GM21515 (cell line): ENCODE measurements around the gene CYB5D1.
"Not testable (repeated sequence)": the region's sequence is repeated elsewhere in the genome, so short reads cannot be mapped to it uniquely, and the experiment has no call there.

Experiments
- ATAC-seq: cut with Tn5 transposase; IDR thresholded peaks from one replicate; pipeline ENCODE4 v1.9.1; 2021; ENCODE audit not compliant: unreplicated experiment

Gene CYB5D1, protein sequence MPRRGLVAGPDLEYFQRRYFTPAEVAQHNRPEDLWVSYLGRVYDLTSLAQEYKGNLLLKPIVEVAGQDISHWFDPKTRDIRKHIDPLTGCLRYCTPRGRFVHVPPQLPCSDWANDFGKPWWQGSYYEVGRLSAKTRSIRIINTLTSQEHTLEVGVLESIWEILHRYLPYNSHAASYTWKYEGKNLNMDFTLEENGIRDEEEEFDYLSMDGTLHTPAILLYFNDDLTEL

DNA sequence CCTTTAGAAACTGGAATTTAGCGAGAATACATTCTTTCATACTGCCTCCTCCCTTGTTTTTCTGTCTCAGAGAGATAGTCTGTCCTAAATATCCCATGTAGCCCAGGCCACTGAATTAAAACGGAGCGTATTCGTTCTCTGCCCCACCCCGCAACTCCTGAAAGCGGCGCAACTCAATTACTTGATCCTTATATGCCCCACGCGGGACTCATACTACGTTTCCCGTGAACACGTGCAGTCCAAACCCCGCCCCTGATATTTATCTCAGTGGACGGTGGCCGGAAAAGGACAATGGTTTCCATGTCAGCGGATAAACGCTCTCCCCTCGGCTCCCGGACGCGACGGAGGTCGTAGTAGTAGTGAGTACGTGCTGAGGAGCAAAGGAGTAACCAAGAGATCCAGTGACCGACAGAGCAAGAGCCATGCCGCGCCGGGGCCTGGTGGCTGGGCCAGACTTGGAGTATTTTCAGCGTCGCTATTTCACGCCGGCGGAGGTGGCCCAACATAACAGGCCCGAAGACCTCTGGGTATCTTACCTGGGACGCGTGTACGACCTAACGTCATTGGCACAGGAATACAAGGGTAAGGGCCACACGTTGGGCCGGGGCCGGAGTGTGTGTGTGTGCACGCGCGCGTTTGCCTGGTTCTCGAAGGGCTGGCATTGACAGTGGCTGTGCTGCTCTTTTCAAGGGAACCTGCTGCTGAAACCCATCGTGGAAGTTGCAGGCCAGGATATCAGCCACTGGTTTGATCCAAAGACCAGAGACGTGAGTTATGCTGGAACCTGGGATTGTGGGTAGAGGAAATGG lies at the start of gene CYB5D1:
Gene CYB5D1 (plus strand): TSS at position 291 of the 809 bp plus-strand sequence. CDS start 132 bp downstream, at position 423.
- ATAC-seq, result peak; percentile 37

DNA sequence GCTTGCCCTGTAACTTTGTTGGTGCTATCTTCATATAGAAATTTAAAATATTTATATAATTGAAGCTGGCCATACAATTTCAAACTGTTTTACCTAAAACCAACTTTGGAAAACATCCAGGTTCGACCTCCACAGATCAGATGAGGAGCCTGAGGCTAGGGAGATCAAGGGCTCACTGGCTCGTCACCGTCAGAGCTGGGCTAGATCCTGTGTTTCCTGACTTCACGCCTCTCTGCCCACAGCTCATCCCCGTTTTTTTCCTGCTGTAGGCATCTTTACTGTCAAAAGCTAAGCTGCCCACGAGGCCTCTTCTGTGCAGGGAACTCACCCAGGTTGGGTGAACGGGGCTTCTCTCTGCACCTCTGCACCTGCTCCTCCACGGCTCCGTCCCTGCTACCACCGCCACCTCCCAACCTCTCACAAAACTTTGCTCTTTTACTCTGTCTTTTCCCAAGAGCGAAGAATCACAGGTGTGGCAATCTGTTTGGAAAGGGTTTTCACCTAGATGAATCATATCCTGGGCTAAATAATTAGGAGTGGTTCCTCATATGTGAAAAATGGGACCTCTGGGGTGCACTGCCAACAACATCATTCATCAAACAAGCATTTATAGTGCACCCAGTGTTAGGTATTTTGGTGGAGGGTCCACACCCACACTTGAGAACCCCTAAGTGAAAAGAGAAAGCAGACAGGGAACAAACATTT lies 48.6 kb upstream of the CYB5D1 start:
- no peak for ATAC-seq

DNA sequence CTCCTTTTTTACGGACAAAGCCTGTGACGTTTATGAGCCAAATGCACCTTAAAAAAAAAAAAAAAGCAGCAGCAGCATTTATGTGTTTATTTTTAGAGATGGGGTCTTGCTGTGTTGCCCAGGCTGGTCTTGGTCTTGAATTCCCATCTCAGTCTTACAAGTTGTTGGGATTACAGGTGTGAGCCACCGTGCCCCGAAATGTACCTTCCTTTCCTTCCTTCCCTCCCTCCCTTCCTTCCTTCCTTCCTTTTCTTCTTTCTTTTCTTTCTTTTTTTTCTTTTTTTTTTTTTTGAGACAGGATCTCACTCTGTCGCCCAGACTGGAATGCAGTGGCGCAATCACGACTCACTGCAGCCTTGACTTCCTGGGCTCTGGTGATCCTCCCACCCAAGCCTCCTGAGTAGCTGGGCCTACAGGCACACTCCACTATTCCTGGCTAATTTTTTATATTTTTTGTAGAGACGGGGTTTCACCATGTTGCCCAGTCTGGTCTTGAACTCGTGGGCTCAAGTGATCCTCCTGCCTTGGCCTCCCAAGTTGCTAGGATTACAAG lies 47.9 kb upstream of the CYB5D1 start:
- not testable (repeated sequence) for ATAC-seq

DNA sequence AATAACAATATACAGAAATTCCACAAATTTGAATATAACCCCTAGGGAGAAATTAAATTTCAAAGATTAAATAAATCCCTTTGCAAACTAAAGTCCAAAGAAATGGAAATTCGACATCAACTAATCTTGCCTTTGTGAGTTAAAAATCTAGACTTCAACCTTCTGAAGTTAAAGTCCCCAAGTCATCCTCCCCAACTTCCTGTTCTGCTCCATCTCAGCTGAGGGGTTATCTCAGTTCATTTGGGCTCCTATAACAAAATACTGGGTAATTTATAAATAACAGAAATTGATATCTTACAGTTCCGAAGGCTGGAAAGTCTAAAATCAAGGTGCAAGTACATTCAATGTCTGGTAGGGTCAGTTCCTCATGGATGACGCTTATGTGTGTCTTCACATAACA lies 46.6 kb upstream of the CYB5D1 start:
- no peak for ATAC-seq

DNA sequence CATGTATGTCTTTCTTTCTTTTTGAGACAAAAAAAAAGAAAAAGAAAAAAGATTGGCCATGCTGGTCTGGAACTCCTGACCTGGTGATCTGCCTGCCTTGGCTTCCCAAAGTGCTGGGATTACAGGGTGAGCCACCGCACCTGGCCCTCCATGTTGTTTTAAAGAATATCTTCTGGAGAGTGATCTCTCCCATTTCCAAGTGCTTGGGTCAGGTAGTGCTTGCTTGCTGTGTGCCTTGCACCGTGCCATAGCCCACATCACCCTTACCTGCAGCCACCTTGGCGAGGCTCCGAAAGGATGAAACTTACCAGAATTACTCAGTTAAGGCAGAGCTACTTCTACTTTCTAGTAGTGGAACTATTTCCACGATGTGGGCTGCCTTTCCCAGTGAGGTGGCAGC lies 42.8 kb upstream of the CYB5D1 start:
- ATAC-seq, result no peak

DNA sequence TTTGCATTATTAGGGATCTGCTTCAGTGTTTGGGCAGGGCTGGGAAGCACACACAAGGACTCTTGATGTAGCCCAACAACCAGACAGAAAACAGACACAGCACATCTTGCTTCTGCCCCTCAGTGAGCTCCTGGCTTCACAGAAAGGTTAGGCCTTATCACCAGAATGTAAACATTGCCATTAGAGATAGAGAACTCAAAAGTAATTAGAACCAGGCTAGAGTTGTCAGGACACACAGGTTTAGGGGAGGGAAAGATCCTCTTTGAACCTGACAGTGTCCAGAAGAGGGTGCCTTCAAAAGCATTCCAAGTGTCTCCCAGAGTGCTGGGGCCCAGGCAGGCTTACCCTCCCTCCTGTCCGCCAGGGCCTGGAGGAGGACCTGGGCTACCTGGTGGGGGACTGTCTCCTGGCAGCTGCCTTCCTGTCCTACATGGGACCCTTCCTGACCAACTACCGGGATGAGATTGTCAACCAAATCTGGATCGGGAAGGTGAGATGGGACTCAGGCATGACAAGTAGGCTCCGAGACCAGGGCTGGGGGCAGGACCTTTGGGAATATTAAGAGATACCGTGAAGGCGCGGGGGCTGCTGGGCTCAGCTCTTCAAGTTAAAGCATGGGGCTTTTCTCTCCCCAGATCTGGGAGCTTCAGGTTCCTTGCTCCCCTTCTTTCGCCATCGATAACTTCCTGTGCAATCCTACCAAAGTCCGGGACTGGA lies 40.7 kb upstream of the CYB5D1 start:
- no peak for ATAC-seq

DNA sequence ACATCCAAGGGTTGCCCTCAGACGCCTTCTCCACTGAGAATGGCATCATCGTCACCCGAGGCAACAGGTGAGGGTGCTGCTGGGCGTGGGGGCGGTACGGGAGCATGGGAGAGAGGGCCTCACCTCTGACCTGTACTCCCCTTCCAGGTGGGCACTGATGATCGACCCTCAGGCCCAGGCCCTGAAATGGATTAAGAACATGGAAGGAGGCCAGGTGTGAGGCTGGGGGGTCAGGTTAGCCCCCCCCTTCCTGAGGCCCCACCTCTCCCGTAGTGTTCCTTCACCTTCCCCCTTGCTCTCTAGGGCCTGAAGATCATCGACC lies 40.2 kb upstream of the CYB5D1 start:
- no peak for ATAC-seq

DNA sequence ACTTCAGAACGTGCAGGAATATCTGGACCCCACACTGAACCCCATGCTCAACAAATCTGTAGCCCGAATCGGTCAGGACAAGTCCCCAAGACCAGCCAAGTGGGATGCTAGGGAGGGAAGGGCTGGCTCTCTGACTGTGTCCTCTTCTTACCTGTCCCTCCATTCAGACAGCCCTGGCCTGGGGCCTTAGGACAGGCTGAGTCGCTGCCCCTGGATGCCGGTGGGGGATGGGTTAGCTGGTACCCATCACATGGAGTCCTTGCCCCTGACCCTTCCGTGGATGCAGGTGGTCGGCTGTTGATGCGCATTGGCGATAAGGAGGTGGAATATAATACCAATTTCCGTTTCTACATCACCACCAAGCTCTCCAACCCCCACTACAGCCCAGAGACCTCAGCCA lies 39.8 kb upstream of the CYB5D1 start:
- no peak for ATAC-seq

DNA sequence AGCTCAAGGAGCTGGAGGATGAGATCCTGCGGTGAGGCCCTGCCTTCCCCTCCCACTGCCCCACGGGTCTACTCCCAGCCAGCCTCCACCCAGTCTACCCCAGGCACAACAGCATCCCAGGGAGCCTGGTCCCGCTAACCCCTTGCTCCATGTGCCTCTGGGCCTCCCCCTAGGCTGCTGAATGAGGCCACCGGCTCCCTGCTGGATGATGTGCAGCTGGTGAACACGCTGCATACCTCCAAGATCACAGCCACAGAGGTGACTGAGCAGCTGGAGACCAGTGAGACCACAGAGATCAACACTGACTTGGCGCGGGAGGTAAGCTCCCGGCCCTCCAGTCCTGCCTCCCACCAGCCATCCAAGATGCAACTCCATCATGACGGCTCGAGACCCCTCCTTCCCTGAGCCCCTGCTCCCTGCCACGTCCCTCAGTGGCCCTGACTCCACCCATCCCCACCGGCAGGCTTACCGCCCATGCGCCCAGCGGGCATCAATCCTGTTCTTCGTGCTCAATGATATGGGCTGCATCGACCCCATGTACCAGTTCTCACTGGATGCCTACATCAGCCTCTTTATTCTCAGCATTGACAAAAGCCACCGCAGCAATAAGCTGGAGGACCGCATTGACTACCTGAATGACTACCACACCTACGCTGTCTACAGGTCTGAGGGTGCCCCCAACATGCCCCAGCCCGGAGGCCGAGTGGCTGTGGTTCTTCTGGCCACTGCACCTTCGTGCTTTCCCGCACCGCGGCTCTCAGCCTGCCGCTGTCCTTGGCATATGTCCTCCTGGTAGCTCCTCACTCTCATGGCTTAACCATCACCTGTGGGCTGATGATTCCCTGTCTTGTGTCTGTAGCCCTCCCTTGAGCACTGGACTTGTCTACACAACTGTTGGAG lies 38.8 kb upstream of the CYB5D1 start:
- ATAC-seq, result no peak

DNA sequence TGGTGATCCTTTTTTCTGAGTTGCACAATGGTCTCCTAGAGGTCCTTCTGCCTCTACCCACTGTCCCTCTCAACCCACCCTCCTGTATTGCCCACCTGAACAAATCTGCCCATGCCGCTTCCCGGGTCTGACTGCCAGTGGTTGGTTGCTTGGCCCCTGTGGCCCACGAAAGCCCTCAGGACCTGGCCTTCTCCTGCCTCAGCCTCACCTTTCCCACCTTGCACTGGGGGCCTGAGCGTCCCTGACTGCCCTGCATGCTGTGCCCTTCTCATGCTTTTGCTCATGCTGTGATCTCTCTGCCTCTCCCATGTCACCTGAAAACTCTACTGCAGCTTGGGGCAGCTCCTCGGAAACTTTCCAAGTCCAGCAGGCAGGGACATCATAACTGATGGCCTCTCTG lies 37.6 kb upstream of the CYB5D1 start:
- no peak for ATAC-seq

DNA sequence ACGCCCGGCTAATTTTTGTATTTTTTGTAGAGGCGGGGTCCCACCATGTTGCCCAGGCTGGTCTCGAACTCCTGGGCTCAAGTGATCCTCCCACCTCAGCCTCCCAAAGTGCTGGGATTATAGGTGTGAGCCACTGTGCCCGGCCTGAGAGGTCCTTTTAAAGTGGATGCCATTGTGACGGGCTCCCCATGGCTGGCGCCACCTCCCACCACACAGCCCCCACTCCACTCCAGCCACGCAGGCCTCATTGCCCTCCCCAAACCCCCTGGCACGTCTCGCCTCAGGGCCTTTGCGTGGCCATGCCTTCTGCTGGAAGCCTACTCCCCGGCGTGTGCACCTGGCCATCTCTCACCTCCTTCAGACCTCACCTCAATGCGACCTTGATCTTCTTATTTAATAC lies 35.7 kb upstream of the CYB5D1 start:
- no peak for ATAC-seq

DNA sequence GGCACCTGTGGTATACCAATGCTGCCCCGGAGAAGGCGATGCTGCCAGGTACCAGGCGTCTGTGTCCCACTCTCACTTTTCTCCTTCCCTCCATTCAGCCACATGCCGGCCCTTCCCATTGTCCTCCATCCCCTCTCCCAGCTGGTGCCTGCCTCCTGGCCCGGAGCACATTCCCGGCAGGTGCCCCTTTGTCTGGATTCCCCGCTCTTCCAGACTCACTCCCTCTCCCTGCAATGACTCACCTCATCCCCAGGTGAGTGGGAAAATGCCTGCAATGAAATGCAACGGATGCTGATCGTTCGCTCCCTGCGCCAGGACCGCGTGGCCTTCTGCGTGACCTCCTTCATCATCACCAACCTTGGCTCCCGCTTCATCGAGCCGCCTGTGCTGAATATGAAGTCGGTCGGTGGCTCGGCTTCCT lies 34.2 kb upstream of the CYB5D1 start:
- ATAC-seq, result no peak

DNA sequence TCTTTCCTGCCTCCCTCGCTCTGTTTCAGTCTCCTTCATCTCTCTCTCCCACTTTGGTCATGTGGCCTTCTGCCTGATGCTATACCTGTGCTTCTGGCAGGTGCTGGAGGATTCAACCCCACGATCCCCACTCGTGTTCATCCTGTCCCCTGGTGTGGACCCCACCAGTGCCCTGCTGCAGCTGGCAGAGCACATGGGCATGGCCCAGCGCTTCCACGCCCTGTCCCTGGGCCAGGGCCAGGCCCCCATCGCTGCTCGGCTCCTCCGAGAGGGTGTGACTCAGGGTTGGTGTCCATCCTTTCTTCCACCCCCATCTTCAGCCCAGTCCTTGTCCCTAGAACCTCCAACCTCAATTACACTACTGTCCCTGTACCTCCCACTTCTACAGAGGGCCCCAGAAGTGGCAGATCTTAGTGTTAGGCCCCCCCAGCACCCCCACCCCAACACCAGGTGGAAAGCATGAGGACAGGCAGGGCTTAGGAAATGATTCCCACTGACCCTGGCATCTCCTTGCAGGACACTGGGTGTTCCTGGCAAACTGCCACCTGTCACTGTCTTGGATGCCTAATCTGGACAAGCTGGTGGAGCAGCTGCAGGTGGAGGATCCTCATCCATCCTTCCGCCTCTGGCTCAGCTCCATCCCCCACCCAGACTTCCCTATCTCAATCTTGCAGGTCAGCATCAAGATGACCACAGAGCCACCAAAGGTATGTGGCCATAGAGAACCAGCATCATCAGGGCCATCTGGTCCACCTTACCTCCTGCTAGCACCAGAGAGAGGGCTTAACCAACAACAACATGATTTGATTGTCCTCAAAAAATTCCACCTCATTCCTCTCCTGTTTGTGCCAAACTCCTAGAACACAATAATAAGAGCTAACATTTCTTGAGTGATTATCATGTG lies 33.5 kb upstream of the CYB5D1 start:
- no peak for ATAC-seq

DNA sequence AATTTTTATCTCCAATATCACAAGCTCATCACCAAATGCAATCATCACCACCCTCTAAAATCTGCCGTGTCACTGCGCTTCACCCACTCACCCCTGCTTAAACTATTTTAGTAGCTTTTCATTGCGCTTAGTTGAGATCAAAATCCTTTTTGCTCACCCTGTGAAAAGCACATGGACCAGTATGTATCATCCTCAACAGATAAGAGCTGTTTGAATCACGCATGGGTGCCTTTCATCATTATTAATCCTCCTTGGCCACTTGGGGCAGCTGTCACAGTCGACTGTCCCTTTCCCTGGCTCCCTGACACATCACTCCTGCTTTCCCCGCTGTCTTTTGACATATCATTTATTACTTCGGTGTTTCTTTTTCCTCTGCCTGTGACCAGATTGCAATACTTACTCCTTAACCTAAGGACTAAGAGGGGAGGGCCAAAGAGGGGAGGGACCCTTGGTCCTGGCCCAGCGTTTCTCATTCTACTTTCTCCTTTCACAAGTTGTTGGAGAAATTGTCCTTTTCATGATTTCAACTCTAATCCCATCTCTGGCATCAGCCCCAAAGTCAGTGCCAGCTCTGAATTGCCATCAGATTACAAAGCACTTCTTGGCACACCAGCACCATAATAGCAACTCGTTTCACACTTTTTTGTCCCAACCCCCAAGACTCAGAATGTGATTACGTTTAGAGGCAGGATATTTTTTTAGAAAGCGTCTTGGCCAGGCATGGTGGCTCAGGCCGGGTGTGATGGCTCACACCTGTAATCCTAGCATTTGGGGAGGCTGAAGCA lies 32.4 kb upstream of the CYB5D1 start:
- no peak for ATAC-seq

DNA sequence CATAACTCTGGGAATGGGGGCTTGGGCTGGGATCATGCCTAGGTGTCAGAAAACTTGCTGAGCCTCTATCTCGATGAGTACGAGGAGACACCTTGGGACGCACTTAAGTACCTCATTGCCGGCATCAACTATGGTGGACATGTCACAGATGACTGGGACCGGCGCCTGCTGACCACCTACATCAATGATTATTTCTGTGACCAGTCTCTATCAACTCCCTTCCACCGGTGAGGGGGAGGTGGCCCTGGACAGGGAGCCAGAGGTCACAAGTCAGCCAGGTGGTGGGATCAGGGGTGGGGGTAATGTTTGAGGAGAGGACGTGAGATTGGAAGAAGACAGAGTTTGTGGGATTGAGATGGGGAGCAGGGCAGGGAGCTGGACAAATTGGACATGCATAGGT lies 27.2 kb upstream of the CYB5D1 start:
- no peak for ATAC-seq

DNA sequence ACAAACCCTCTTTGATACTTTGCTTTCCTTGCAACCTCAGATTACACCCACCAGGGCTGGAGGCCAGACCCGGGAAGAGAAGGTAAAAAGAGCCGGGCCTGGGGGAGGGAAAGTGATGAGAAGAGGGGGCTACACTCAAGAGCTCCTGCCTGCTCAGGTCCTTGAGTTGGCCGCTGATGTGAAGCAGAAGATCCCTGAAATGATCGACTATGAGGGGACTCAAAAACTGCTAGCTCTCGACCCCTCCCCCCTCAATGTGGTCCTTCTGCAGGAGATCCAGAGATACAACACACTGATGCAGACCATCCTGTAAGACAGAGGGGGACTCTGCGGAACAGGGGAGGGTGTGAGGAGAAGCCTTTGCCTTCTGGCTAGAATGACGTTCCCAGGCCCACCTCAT lies 26.6 kb upstream of the CYB5D1 start:
- ATAC-seq, result no peak

DNA sequence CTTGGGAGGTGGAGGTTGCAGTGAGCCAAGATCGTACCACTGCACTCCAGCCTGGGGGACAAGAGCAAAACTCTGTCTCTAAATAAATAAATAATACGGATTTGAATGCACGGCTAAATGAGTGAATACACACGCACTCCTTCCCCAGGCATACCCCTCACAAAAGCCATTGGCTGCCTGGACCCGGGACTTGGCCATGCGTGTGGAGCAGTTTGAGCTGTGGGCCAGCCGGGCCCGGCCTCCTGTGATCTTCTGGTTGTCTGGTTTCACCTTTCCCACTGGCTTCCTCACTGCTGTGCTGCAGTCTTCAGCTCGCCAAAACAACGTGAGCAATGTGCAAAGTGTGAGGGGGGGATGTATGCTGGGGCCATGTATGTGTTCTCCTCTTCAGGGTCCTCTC lies 25.4 kb upstream of the CYB5D1 start:
- ATAC-seq, result no peak

DNA sequence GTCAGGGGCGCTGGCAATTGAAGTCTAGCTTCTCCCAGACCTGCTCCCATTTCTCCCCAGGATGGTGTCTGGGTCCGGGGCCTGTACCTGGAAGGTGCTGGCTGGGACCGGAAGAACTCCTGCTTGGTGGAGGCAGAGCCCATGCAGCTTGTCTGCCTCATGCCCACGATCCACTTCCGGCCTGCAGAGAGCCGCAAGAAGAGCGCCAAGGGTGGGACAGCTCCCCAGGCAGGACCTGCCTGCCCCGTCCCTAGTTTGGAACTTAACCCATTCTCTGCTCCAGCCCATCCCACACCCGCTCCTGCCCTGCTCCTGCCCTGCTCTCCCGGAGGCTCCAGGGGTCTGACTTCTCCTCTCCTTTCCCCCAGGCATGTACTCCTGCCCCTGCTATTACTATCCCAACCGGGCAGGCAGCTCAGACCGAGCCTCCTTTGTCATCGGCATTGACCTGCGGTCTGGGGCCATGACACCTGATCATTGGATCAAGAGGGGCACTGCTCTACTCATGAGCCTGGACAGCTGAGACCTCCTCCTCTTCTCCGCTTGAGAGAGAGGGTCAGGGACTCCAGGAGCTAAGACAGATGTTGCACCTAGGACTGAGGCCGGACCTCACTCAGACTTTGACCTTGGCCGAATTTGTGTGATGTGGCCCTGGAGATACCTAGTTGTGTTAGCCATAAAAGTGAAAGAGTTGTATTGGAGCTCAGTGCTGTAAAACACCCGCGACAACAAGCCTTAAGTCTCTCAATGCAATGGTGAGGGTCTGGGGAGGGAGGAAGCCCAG lies 24.6 kb upstream of the CYB5D1 start:
- ATAC-seq, result no peak
